DND-41 (cell line): ENCODE data around the gene NR2F1.

Source experiments
- ATAC-seq: fragments of 200-7000 bp; cut with Tn5 transposase; 3 replicates; pipeline ENCODE4 v1.9.1; 2021; ENCODE audit warnings: low read depth; ENCODE audit not compliant: insufficient read depth
- DNase-seq: peaks from one replicate; pipeline ENCODE4 v3.0.0-alpha.2; 2020
- H2AFZ ChIP-seq: 2 replicates; pipeline ENCODE4 v1.6.0; 2012; ENCODE audit warnings: low read depth, low read length
- H3K27ac ChIP-seq: 2 replicates; pipeline ENCODE4 v1.5.1; 2012; ENCODE audit warnings: low read length, inconsistent platforms
- H3K27me3 ChIP-seq: fragments of 200-600 bp; sonication (generic); 2 replicates; pipeline ENCODE4 v1.6.0; 2012; ENCODE audit warnings: low read length, mild to moderate bottlenecking, inconsistent platforms; ENCODE audit not compliant: insufficient read depth, poor library complexity
- H3K36me3 ChIP-seq: 2 replicates; pipeline ENCODE4 v1.5.1; 2012; ENCODE audit warnings: low read length, inconsistent platforms; ENCODE audit not compliant: insufficient read depth
- H3K4me1 ChIP-seq: 2 replicates; pipeline ENCODE4 v1.5.1; 2012; ENCODE audit warnings: mild to moderate bottlenecking, low read length; ENCODE audit not compliant: insufficient read depth
- H3K4me2 ChIP-seq: 2 replicates; pipeline ENCODE4 v1.6.0; 2012; ENCODE audit warnings: mild to moderate bottlenecking, moderate library complexity, low read length, inconsistent platforms; ENCODE audit not compliant: insufficient read depth
- H3K4me3 ChIP-seq, 2 experiments: fragments of 200-600 bp in 1 of 2; shearing (Covaris generic) in 1 of 2; 2 replicates each; pipeline ENCODE4 v1.5.1; 2012 to 2016; ENCODE audit warnings: inconsistent platforms in 2 of 2, low read length in 2 of 2, mild to moderate bottlenecking in 2 of 2, low read depth in 1 of 2, moderate library complexity in 1 of 2
- H3K79me2 ChIP-seq: 2 replicates; pipeline ENCODE4 v1.6.0; 2012; ENCODE audit warnings: low read length, inconsistent platforms; ENCODE audit not compliant: insufficient read depth
- H3K9ac ChIP-seq: 2 replicates; pipeline ENCODE4 v1.6.0; 2012; ENCODE audit warnings: low read depth, mild to moderate bottlenecking, inconsistent platforms, low read length, moderate library complexity
- H3K9me3 ChIP-seq: 2 replicates; pipeline ENCODE4 v1.5.1; 2012; ENCODE audit warnings: low read length, moderate library complexity, mild to moderate bottlenecking, inconsistent platforms; ENCODE audit not compliant: insufficient read depth, severe bottlenecking
- H4K20me1 ChIP-seq: 2 replicates; pipeline ENCODE4 v1.6.0; 2012; ENCODE audit warnings: low read length; ENCODE audit not compliant: insufficient read depth
- CTCF ChIP-seq: IDR thresholded peaks from 2 replicates; pipeline ENCODE4 v1.5.1; 2012; ENCODE audit warnings: borderline replicate concordance, low read length, moderate library complexity, mild to moderate bottlenecking; ENCODE audit not compliant: poor library complexity, severe bottlenecking; ENCODE audit errors: extremely low read depth
- EZH2 ChIP-seq: IDR thresholded peaks from 3 replicates; pipeline ENCODE4 v1.6.1; 2012; ENCODE audit warnings: borderline replicate concordance, low read depth, mild to moderate bottlenecking, moderate library complexity, low read length, inconsistent platforms; ENCODE audit not compliant: severe bottlenecking

NR2F1 gene

GRCh38 chr5:93601802-93602155 is 18.8 kb downstream of the NR2F1 start:
- Histone ChIP-seq H3K36me3 (no peaks in the 10 kb centered on the region), H4K20me1 (no peaks in the 10 kb centered on the region), H3K4me1 (no peaks in the 10 kb centered on the region), H3K79me2 (no peaks in the 10 kb centered on the region), H3K9me3 (no peaks in the 10 kb centered on the region), H3K4me3 (no peak overlapping the region), H2AFZ (no peak overlapping the region), H3K27me3 (peaks cover 17% of the 10 kb centered on the region), H3K4me2 (no peak overlapping the region), H3K27ac (no peak overlapping the region), H3K9ac (no peak overlapping the region)
- DNase-seq (no peak), ATAC-seq (no peak)
- TF ChIP-seq CTCF (no peak), EZH2 (no peak)

- H3K4me2 ChIP-seq = no peak overlapping the region
- no peak overlapping the region for H3K4me3 ChIP-seq
- TF ChIP-seq EZH2 = no peak
- no peak for TF ChIP-seq CTCF
- peaks cover 21% of the 10 kb centered on the region for H3K27me3 ChIP-seq
- H3K9ac ChIP-seq = no peak overlapping the region
- no peaks in the 10 kb centered on the region for H4K20me1 ChIP-seq
- no peaks in the 10 kb centered on the region for H3K9me3 ChIP-seq
- no peak for ATAC-seq
- no peak overlapping the region for H2AFZ ChIP-seq
- DNase-seq = no peak
- H3K4me1 ChIP-seq = no peaks in the 10 kb centered on the region
- H3K36me3 ChIP-seq = no peaks in the 10 kb centered on the region
- H3K27ac ChIP-seq = no peak overlapping the region
- H3K79me2 ChIP-seq = no peaks in the 10 kb centered on the region
These were observed 19.4 kb downstream of the NR2F1 start for GRCh38 chr5:93602241-93603077.

DNA sequence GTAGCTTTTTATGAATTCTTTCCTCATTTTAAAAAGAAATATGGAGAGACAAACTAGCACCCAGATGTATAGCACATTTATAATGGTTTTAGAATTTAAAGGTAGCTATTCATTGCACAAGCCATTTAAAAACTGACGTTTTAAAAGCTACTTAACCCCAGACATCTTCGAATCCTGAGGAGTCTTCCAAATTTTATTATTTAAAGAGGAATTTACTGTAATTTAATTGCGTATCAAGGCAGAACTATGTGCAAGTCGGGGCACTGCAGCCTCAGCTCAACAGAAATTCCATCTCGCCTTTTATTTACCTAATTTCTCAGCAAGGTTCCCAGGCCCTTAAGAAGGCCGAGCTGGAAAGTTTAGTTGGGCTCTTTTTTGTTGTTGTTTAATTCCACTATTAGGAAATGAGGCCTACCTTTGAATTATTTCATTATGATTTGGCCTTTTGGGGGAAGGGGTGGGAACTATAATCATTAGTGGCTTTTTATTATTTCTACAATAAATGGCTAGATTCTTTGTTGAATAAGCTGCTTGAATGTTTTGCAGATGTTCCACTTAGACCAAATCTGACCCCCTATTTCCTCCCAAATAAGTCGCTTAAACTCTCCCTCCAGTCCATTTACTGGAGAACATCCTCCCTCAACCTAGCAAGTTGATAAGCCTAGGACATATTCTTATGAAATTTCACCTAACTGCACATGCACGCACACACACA is 20.2 kb downstream of the NR2F1 start:
- TF ChIP-seq EZH2 (no peak), CTCF (no peak)
- ATAC-seq = no peak
- H3K4me3 ChIP-seq = no peak overlapping the region
- H3K27me3 ChIP-seq = peaks cover 28% of the 10 kb centered on the region
- no peak overlapping the region for H3K27ac ChIP-seq
- no peaks in the 10 kb centered on the region for H3K9me3 ChIP-seq
- no peaks in the 10 kb centered on the region for H3K79me2 ChIP-seq
- H3K4me2 ChIP-seq = no peak overlapping the region
- DNase-seq = no peak
- H3K4me1 ChIP-seq = peaks cover 4% of the 10 kb centered on the region; the same call in 1 of the 2 replicates
- no peak overlapping the region for H3K9ac ChIP-seq
- H2AFZ ChIP-seq = no peak overlapping the region
- no peaks in the 10 kb centered on the region for H4K20me1 ChIP-seq
- no peaks in the 10 kb centered on the region for H3K36me3 ChIP-seq
